ENCODE data around the gene PHLDA2.

The PHLDA2 gene

GRCh38 chr11:2881076-2881980 lies 47.9 kb downstream of the PHLDA2 start:
- Histone ChIP-seq H3K4me3 (ENCODE audit: low read length) (no peak overlapping the region), H3K4me1 (ENCODE audit: control insufficient read depth, insufficient read depth, low read length) (peaks cover 7% of the 10 kb centered on the region), H3K9me3 (replicated peaks; ENCODE audit: low read length) (no peaks in the 10 kb centered on the region), H3K4me2 (ENCODE audit: low read length) (no peak overlapping the region), H3K36me3 (ENCODE audit: insufficient read depth, low read length) (no peaks in the 10 kb centered on the region), H3K9ac (ENCODE audit: low read depth, low read length) (no peak overlapping the region), H3K27me3 (ENCODE audit: control insufficient read depth, insufficient read depth, low read length) (peaks cover 80% of the 10 kb centered on the region)

- Histone ChIP-seq H3K4me1 (ENCODE audit: control insufficient read depth, insufficient read depth, low read length) (peaks cover 7% of the 10 kb centered on the region), H3K4me3 (ENCODE audit: low read length) (no peak overlapping the region), H3K9ac (ENCODE audit: low read depth, low read length) (no peak overlapping the region), H3K4me2 (ENCODE audit: low read length) (no peak overlapping the region), H3K36me3 (ENCODE audit: insufficient read depth, low read length) (no peaks in the 10 kb centered on the region), H3K27me3 (ENCODE audit: control insufficient read depth, insufficient read depth, low read length) (peaks cover 81% of the 10 kb centered on the region), H3K9me3 (replicated peaks; ENCODE audit: low read length) (no peaks in the 10 kb centered on the region)
Measured at GRCh38 chr11:2880646-2881045, 48.6 kb downstream of the PHLDA2 start.

- Histone ChIP-seq H3K4me1 (ENCODE audit: control insufficient read depth, insufficient read depth, low read length) (no peaks in the 10 kb centered on the region), H3K4me2 (ENCODE audit: low read length) (no peak overlapping the region), H3K36me3 (ENCODE audit: insufficient read depth, low read length) (no peaks in the 10 kb centered on the region), H3K9ac (ENCODE audit: low read depth, low read length) (no peak overlapping the region), H3K27me3 (ENCODE audit: control insufficient read depth, insufficient read depth, low read length) (peaks cover 68% of the 10 kb centered on the region), H3K4me3 (ENCODE audit: low read length) (no peak overlapping the region), H3K9me3 (replicated peaks; ENCODE audit: low read length) (no peaks in the 10 kb centered on the region)
Measured at GRCh38 chr11:2878782-2879181, 50.4 kb downstream of the PHLDA2 start.

Small RNA genes lying within 50 kb of the gene (small RNA-seq; reads per million reads assigned to genes)
- 13.7 reads per million, percentile 92 among the genes with 10 or more reads in this experiment for gene SNORA54
